Measurements from ENCODE around the gene USP48.
"Not testable (repeated sequence)": the region's sequence is repeated elsewhere in the genome, so short reads cannot be mapped to it uniquely, and the experiment has no call there.

USP48 gene

GRCh38 chr1:21779613-21780521, 3.1 kb downstream of the USP48 start:
- no peak for DNase-seq (ENCODE audit: low read depth, low spot score)
- no peak overlapping the region for H3K9ac ChIP-seq (ENCODE audit: insufficient read length, low read depth)
- H3K4me1 ChIP-seq (ENCODE audit: insufficient read depth, insufficient read length), result no peaks in the 10 kb centered on the region
- TF ChIP-seq SUZ12 (IDR thresholded peaks at IDR 0.05; ENCODE audit: extremely low read depth, insufficient read depth, insufficient read length), result no peak
- no peak for TF ChIP-seq YY1 (IDR thresholded peaks at IDR 0.05; ENCODE audit: insufficient read depth, insufficient read length)
- TF ChIP-seq ZNF274 (IDR thresholded peaks at IDR 0.05; ENCODE audit: low read depth, low read length), result no peak
- H3K36me3 ChIP-seq (ENCODE audit: insufficient read depth, insufficient read length, low read length), result no peaks in the 10 kb centered on the region
- no peaks in the 10 kb centered on the region for H3K27me3 ChIP-seq (ENCODE audit: insufficient read depth, insufficient read length)
- no peaks in the 10 kb centered on the region for H3K9me3 ChIP-seq (ENCODE audit: insufficient read depth, low read length)
- H3K4me3 ChIP-seq (ENCODE audit: insufficient read length, low read depth), result no peak overlapping the region

GRCh38 chr1:21778405-21778727, 4.6 kb downstream of the USP48 start:
- Histone ChIP-seq H3K36me3 (ENCODE audit: insufficient read depth, insufficient read length, low read length) (no peaks in the 10 kb centered on the region), H3K9me3 (ENCODE audit: insufficient read depth, low read length) (no peaks in the 10 kb centered on the region), H3K9ac (ENCODE audit: insufficient read length, low read depth) (no peak overlapping the region), H3K4me3 (ENCODE audit: insufficient read length, low read depth) (no peak overlapping the region), H3K4me1 (ENCODE audit: insufficient read depth, insufficient read length) (no peaks in the 10 kb centered on the region), H3K27me3 (ENCODE audit: insufficient read depth, insufficient read length) (no peaks in the 10 kb centered on the region)
- TF ChIP-seq ZNF274 (IDR thresholded peaks at IDR 0.05; ENCODE audit: low read depth, low read length), result no peak
- no peak for TF ChIP-seq YY1 (IDR thresholded peaks at IDR 0.05; ENCODE audit: insufficient read depth, insufficient read length)
- no peak for DNase-seq (ENCODE audit: low read depth, low spot score)

- not testable (repeated sequence) for DNase-seq (ENCODE audit: low read depth, low spot score); H3K9ac ChIP-seq (ENCODE audit: insufficient read length, low read depth); H3K4me1 ChIP-seq (ENCODE audit: insufficient read depth, insufficient read length); H3K36me3 ChIP-seq (ENCODE audit: insufficient read depth, insufficient read length, low read length); H3K9me3 ChIP-seq (ENCODE audit: insufficient read depth, low read length); H3K27me3 ChIP-seq (ENCODE audit: insufficient read depth, insufficient read length); H3K4me3 ChIP-seq (ENCODE audit: insufficient read length, low read depth)
Measured at GRCh38 chr1:21776925-21777324, 6.0 kb downstream of the USP48 start.

- TF ChIP-seq ZNF274 (IDR thresholded peaks at IDR 0.05; ENCODE audit: low read depth, low read length) (no peak), SUZ12 (IDR thresholded peaks at IDR 0.05; ENCODE audit: extremely low read depth, insufficient read depth, insufficient read length) (no peak), YY1 (IDR thresholded peaks at IDR 0.05; ENCODE audit: insufficient read depth, insufficient read length) (no peak)
- H3K27me3 ChIP-seq (ENCODE audit: insufficient read depth, insufficient read length), result no peaks in the 10 kb centered on the region
- H3K9ac ChIP-seq (ENCODE audit: insufficient read length, low read depth), result no peak overlapping the region
- H3K9me3 ChIP-seq (ENCODE audit: insufficient read depth, low read length), result no peaks in the 10 kb centered on the region
- H3K4me3 ChIP-seq (ENCODE audit: insufficient read length, low read depth), result no peak overlapping the region
- no peaks in the 10 kb centered on the region for H3K4me1 ChIP-seq (ENCODE audit: insufficient read depth, insufficient read length)
- DNase-seq (ENCODE audit: low read depth, low spot score), result no peak
- no peaks in the 10 kb centered on the region for H3K36me3 ChIP-seq (ENCODE audit: insufficient read depth, insufficient read length, low read length)
Measured at GRCh38 chr1:21775985-21776562, 6.9 kb downstream of the USP48 start.

GRCh38 chr1:21775550-21775914, 7.4 kb downstream of the USP48 start:
- H3K4me1 ChIP-seq (ENCODE audit: insufficient read depth, insufficient read length), result no peaks in the 10 kb centered on the region
- H3K4me3 ChIP-seq (ENCODE audit: insufficient read length, low read depth), result no peak overlapping the region
- no peaks in the 10 kb centered on the region for H3K36me3 ChIP-seq (ENCODE audit: insufficient read depth, insufficient read length, low read length)
- no peaks in the 10 kb centered on the region for H3K9me3 ChIP-seq (ENCODE audit: insufficient read depth, low read length)
- DNase-seq (ENCODE audit: low read depth, low spot score), result no peak
- no peak overlapping the region for H3K9ac ChIP-seq (ENCODE audit: insufficient read length, low read depth)
- no peak for TF ChIP-seq ZNF274 (IDR thresholded peaks at IDR 0.05; ENCODE audit: low read depth, low read length)
- no peak for TF ChIP-seq YY1 (IDR thresholded peaks at IDR 0.05; ENCODE audit: insufficient read depth, insufficient read length)
- TF ChIP-seq SUZ12 (IDR thresholded peaks at IDR 0.05; ENCODE audit: extremely low read depth, insufficient read depth, insufficient read length), result no peak
- no peaks in the 10 kb centered on the region for H3K27me3 ChIP-seq (ENCODE audit: insufficient read depth, insufficient read length)

- Histone ChIP-seq H3K27me3 (ENCODE audit: insufficient read depth, insufficient read length) (no peaks in the 10 kb centered on the region), H3K36me3 (ENCODE audit: insufficient read depth, insufficient read length, low read length) (no peaks in the 10 kb centered on the region), H3K9ac (ENCODE audit: insufficient read length, low read depth) (no peak overlapping the region), H3K4me3 (ENCODE audit: insufficient read length, low read depth) (no peak overlapping the region), H3K4me1 (ENCODE audit: insufficient read depth, insufficient read length) (no peaks in the 10 kb centered on the region), H3K9me3 (ENCODE audit: insufficient read depth, low read length) (no peaks in the 10 kb centered on the region)
- DNase-seq (ENCODE audit: low read depth, low spot score), result no peak
- TF ChIP-seq SUZ12 (IDR thresholded peaks at IDR 0.05; ENCODE audit: extremely low read depth, insufficient read depth, insufficient read length) (no peak), YY1 (IDR thresholded peaks at IDR 0.05; ENCODE audit: insufficient read depth, insufficient read length) (no peak), ZNF274 (IDR thresholded peaks at IDR 0.05; ENCODE audit: low read depth, low read length) (no peak)
Measured at GRCh38 chr1:21774835-21775549, 8.0 kb downstream of the USP48 start.

GRCh38 chr1:21773585-21773984, 9.4 kb downstream of the USP48 start:
- H3K9ac ChIP-seq (ENCODE audit: insufficient read length, low read depth), result no peak overlapping the region
- H3K36me3 ChIP-seq (ENCODE audit: insufficient read depth, insufficient read length, low read length), result peaks cover 3% of the 10 kb centered on the region
- no peak for DNase-seq (ENCODE audit: low read depth, low spot score)
- no peaks in the 10 kb centered on the region for H3K9me3 ChIP-seq (ENCODE audit: insufficient read depth, low read length)
- H3K4me3 ChIP-seq (ENCODE audit: insufficient read length, low read depth), result no peak overlapping the region
- H3K4me1 ChIP-seq (ENCODE audit: insufficient read depth, insufficient read length), result no peaks in the 10 kb centered on the region
- TF ChIP-seq YY1 (IDR thresholded peaks at IDR 0.05; ENCODE audit: insufficient read depth, insufficient read length) (no peak), ZNF274 (IDR thresholded peaks at IDR 0.05; ENCODE audit: low read depth, low read length) (no peak), SUZ12 (IDR thresholded peaks at IDR 0.05; ENCODE audit: extremely low read depth, insufficient read depth, insufficient read length) (no peak)
- H3K27me3 ChIP-seq (ENCODE audit: insufficient read depth, insufficient read length), result no peaks in the 10 kb centered on the region

GRCh38 chr1:21771672-21772071, 11.3 kb downstream of the USP48 start:
- not testable (repeated sequence) for H3K4me1 ChIP-seq (ENCODE audit: insufficient read depth, insufficient read length); H3K27me3 ChIP-seq (ENCODE audit: insufficient read depth, insufficient read length); H3K36me3 ChIP-seq (ENCODE audit: insufficient read depth, insufficient read length, low read length); DNase-seq (ENCODE audit: low read depth, low spot score); H3K9me3 ChIP-seq (ENCODE audit: insufficient read depth, low read length); H3K9ac ChIP-seq (ENCODE audit: insufficient read length, low read depth); H3K4me3 ChIP-seq (ENCODE audit: insufficient read length, low read depth)

GRCh38 chr1:21770602-21771001, 12.3 kb downstream of the USP48 start:
- not testable (repeated sequence) for H3K27me3 ChIP-seq (ENCODE audit: insufficient read depth, insufficient read length); H3K36me3 ChIP-seq (ENCODE audit: insufficient read depth, insufficient read length, low read length); H3K9ac ChIP-seq (ENCODE audit: insufficient read length, low read depth); DNase-seq (ENCODE audit: low read depth, low spot score); H3K9me3 ChIP-seq (ENCODE audit: insufficient read depth, low read length); H3K4me3 ChIP-seq (ENCODE audit: insufficient read length, low read depth); H3K4me1 ChIP-seq (ENCODE audit: insufficient read depth, insufficient read length)
